Heart left ventricle (tissue), 16 donors: ENCODE results near the gene SRGAP1. TPM values are rescaled to one million over a fixed set of nuclear protein-coding genes. Genes with fewer than 3 reads are reported as not detected.
A peak's percentile ranks its signal among the peaks of the same experiment; 100 is the strongest.

Experiments used
- ATAC-seq, 4 donors: fragments of 200-7000 bp; cut with Tn5 transposase; one replicate each; pipeline ENCODE4 v1.9.1; 2020 to 2022; ENCODE audit warnings: moderate library complexity in 4 of 4, mild to moderate bottlenecking in 3 of 4, moderate number of reproducible peaks in 1 of 4
- DNase-seq, 5 donors: peaks; one replicate each; pipeline ENCODE4 v3.0.0-alpha.2; 2020
- H3K27ac ChIP-seq, 12 donors: fragments of 200-600 bp; sonication (generic) in 4 of 12; one replicate each; pipeline versions ENCODE4 v1.5.0 to v1.8.0; 2016 to 2022; ENCODE audit warnings: mild to moderate bottlenecking in 2 of 12
- H3K27me3 ChIP-seq, 9 donors: fragments of 200-600 bp; sonication (generic) in 2 of 9; one replicate each; pipeline versions ENCODE4 v1.5.1 to v1.8.0; 2016 to 2022; ENCODE audit warnings: mild to moderate bottlenecking in 3 of 9
- H3K36me3 ChIP-seq, 9 donors: fragments of 200-600 bp; sonication (generic) in 2 of 9; one replicate each; pipeline versions ENCODE4 v1.5.0 to v1.8.0; 2018 to 2022; ENCODE audit warnings: mild to moderate bottlenecking in 2 of 9
- H3K4me1 ChIP-seq, 12 donors: fragments of 200-600 bp; sonication (generic) in 4 of 12; one replicate each; pipeline versions ENCODE4 v1.5.0 to v1.8.0; 2016 to 2022; ENCODE audit warnings: mild to moderate bottlenecking in 3 of 12
- H3K4me3 ChIP-seq, 12 donors: fragments of 200-600 bp; sonication (generic) in 4 of 12; one replicate each; pipeline versions ENCODE4 v1.5.0 to v1.8.0; 2017 to 2022; ENCODE audit warnings: mild to moderate bottlenecking in 9 of 12, moderate library complexity in 4 of 12
- H3K9me3 ChIP-seq, 12 donors: fragments of 200-600 bp; sonication (generic) in 4 of 12; one replicate each; pipeline versions ENCODE4 v1.5.0 to v1.8.0; 2016 to 2022; ENCODE audit warnings: mild to moderate bottlenecking in 1 of 12
- CTCF ChIP-seq, 12 donors: fragments of 200-600 bp; sonication (generic) in 4 of 12; IDR thresholded peaks; one replicate each; pipeline versions ENCODE4 v1.5.0 to v1.8.0; 2018 to 2022; ENCODE audit warnings: antibody characterized with exemption in 12 of 12, mild to moderate bottlenecking in 5 of 12
- POLR2A ChIP-seq, 2 donors: fragments of 450-650 bp; IDR thresholded peaks; one replicate each; pipeline ENCODE4 v1.6.1; 2017; ENCODE audit warnings: antibody characterized with exemption in 2 of 2, mild to moderate bottlenecking in 2 of 2, moderate library complexity in 2 of 2
- WGBS, 4 donors: extraction: QIAGEN DNeasy Blood & Tissue Kit in 2 of 4; methylation state at CpG; one replicate each; pipeline versions ENCODE4 v1.1.5 to v1.1.7; 2013 to 2018; 5-methylcytosine and 5-hydroxymethylcytosine counted together
- intact Hi-C, 10 donors: fragments of 100-400 bp; cut with DNase I; formaldehyde crosslinking; loops; one replicate each; pipeline versions ENCODE4 v1.11.1 to v1.14.2; 2022
- long read RNA-seq, 3 donors: library from polyadenylated mRNA; unstranded; transcript quantifications; one replicate each; pipeline ENCODE4 v2.0.0, GENCODE V29; 2020 to 2021
- polyA plus RNA-seq, 2 donors: library from polyadenylated mRNA; stranded (reverse); fragments of 200-250 nt; gene quantifications; one replicate each; pipeline ENCODE4 v1.2.3, GENCODE V29; 2013
- total RNA-seq, 9 donors: library from RNA; depleted of rRNA in 2 of 9; stranded (reverse); fragments of >200 nt in 2 of 9; fragmentation: NEBNext Ultra II Directional in 3 of 9; extraction: Animal tissue kit (Norgen Biotek cat#: 25700) in 3 of 9; gene quantifications; one replicate each; pipeline versions ENCODE4 v1.1.0 to v1.2.4, GENCODE V29; 2016 to 2023
- donor health status: ischemic (EF 13 %, LVEDD 7.1; RV severe dilation, severe dysfunction).
- donor health status: healthy with polysubstance abuse.
- donor health status: DM: no; HTN: yes; CAD: no.
- donor health status: DM: no; HTN: no; CAD: no.
- donor health status: ischemic (EF 25% LVEDD 6.9; RV normal size, moderate dysfunction).
- donor health status: ischemic (EF 25% LVEDD 5.7; RV mildly dilated, moderate dysfunction).
- donor health status: healthy.
- donor health status: DM: yes; HTN: yes; CAD: no.
- donor health status: ischemic (EF 35%, LVEDD 5.7; RV mildly dilated, moderate dysfunction).
- donor health status: nonischemic (EF 11% LVEDD 7.7; RV severe dilation, severe dysfunction).
- donor health status: DM: yes; HTN: yes; CAD: no.
- donor health status: PGD.
- donor health status: ischemic (EF 29% LVEDD 5.4; RV normal size, mild dysfunction).
- donor health status: nonischemic (EF 23%, LVEDD 6.1; RV moderate dilation, normal function).

The SRGAP1 gene
- 10 to 100 TPM in 1 of 9 donors, 1 to 10 TPM in 8; 2.1 to 10.6 (median 4.5) TPM for total RNA-seq
- polyA plus RNA-seq = 1 to 10 TPM; 1.3 to 4.5 TPM
- long read RNA-seq, donor 1, partial matches to known transcripts = 3 of 6 reads
- long read RNA-seq, donor 1, other reads (novel, unspliced or antisense) = 3 of 6 reads
- long read RNA-seq, donor 2, partial matches to known transcripts = 3 of 3 reads
- long read RNA-seq, donor 2, other reads (novel, unspliced or antisense) = 0 of 3 reads
- long read RNA-seq, donor 3, partial matches to known transcripts = 2 of 4 reads
- long read RNA-seq, donor 3, other reads (novel, unspliced or antisense) = 2 of 4 reads

GRCh38 chr12:63844391-63845341 lies at the start of gene SRGAP1:
Gene SRGAP1, plus strand, starts transcription at chr12:63844700. Its CDS starts 117 bp downstream, at chr12:63844817.
- no peak for TF ChIP-seq POLR2A (IDR thresholded peaks at IDR 0.05)
- TF ChIP-seq CTCF (IDR thresholded peaks at IDR 0.05) = no peak
- intact Hi-C loops = loop anchor here (1.0 to 10.0 kb wide), 14 partner anchors 88 to 560 kb away; partner anchors contain the start of genes XPOT (in 3 of the 10) and C12orf56 (in 1 of the 10)
- no peaks in the 10 kb centered on the region for H3K9me3 ChIP-seq
- no peaks in the 10 kb centered on the region for H3K27me3 ChIP-seq
- H3K4me1 ChIP-seq = peaks cover 0 to 36% (median 9%) of the 10 kb centered on the region in 12 donors
- no peaks in the 10 kb centered on the region for H3K36me3 ChIP-seq
- H3K27ac ChIP-seq = peak within 1 kb of the TSS; percentile 79 to 96 (median 94)
- ATAC-seq = peak; percentile 45 to 66 (median 62)
- 1 to 4% (median 2%) methylated on average over 25 to 52 of the region's 52 CpGs for WGBS, 4 donors
- peak within 1 kb of the TSS; percentile 63 to 100 (median 94) for H3K4me3 ChIP-seq
- peak; percentile 70 to 85 (median 74) for DNase-seq

- no peaks in the 10 kb centered on the region for H3K27me3 ChIP-seq
- 86 to 92% (median 88%) methylated on average over 10 of the region's 10 CpGs for WGBS, 4 donors
- TF ChIP-seq CTCF (IDR thresholded peaks at IDR 0.05) = no peak
- TF ChIP-seq POLR2A (IDR thresholded peaks at IDR 0.05) = no peak
- no peak for DNase-seq
- peaks cover 0 to 3% (median 0%) of the 10 kb centered on the region in 12 donors for H3K4me1 ChIP-seq
- H3K36me3 ChIP-seq = peaks cover 0 to 27% (median 17%) of the 10 kb centered on the region in 9 donors
- no peak for ATAC-seq
- H3K9me3 ChIP-seq = no peaks in the 10 kb centered on the region
- H3K27ac ChIP-seq = no peak overlapping the region
- no peak overlapping the region for H3K4me3 ChIP-seq
- intact Hi-C loops = loop anchor here in 4 of 10 donors (5.0 to 10.0 kb wide), 4 partner anchors 120 to 693 kb away; partner anchors contain the start of gene DPY19L2 (in 1 of the 4)
These were observed 49.3 kb upstream of the SRGAP1 start for GRCh38 chr12:63795032-63795687.

GRCh38 chr12:63795944-63796343 lies 48.6 kb upstream of the SRGAP1 start:
- Histone ChIP-seq H3K27me3 (no peaks in the 10 kb centered on the region), H3K9me3 (no peaks in the 10 kb centered on the region), H3K4me1 (peaks cover 0 to 3% (median 0%) of the 10 kb centered on the region in 12 donors), H3K4me3 (no peak overlapping the region), H3K27ac (no peak overlapping the region), H3K36me3 (peaks cover 0 to 19% (median 10%) of the 10 kb centered on the region in 9 donors)
- DNase-seq (no peak), ATAC-seq (peak; percentile 36 to 75 (median 64))
- intact Hi-C loops = loop anchor here in 4 of 10 donors (5.0 to 10.0 kb wide), 4 partner anchors 121 to 694 kb away; partner anchors contain the start of gene DPY19L2 (in 1 of the 4)
- TF ChIP-seq CTCF (IDR thresholded peaks at IDR 0.05) (no peak), POLR2A (IDR thresholded peaks at IDR 0.05) (no peak)
- 59 to 73% (median 67%) methylated on average over 6 of the region's 6 CpGs for WGBS, 4 donors
